ENCODE results near the gene AHI1.

The AHI1 gene

DNA sequence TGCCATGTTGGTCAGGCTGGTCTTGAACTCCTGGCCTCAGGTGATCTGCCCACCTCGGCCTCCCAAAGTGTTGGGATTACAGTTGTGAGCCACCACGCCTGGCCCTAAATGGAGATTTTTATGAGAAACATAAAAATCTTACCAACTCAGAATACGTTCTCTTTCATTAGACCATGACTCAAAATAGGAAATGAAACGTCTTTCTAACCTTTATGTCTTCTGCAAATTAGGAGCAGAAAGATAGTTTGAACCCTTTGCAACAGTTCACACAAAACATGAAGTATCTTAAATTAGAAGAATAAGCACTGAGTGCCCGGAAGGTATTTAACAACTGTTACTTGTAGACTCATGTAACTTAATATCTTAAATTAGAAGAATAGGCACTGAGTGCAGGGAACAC lies 48.3 kb downstream of the AHI1 start:
- no peak for DNase-seq

DNA sequence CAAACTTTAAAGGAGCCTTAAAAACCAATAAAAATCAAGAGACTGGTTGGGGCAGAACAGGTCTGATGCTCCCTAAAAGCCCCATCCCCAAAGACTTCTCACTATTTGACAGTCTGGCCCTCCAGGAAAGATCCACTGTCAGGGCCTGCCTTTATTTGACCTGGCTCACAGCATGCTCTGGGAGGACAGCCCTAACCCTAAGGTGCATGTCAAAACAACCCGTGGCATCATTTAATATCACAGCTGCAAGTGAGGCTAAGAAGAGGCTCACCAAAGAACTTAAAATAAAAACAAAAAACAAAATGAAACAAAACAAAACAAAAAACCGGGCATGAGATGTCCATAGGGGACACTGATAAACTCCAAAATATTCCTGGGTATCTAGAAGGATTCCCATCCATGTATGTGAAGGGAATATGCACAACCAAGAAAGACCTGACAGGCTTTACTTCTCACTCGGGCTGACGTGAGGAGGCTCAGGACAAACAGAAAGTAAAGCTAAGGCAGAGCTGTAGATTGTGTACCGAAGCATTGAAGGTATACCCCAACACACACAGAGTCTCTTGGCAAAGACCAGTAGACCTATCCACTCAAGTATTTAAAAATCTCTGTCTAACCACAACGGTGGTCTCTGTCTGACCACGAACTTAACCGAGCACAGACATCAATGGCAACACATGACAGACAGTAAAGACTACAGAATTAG lies 57.3 kb downstream of the AHI1 start:
- no peak for DNase-seq

DNA sequence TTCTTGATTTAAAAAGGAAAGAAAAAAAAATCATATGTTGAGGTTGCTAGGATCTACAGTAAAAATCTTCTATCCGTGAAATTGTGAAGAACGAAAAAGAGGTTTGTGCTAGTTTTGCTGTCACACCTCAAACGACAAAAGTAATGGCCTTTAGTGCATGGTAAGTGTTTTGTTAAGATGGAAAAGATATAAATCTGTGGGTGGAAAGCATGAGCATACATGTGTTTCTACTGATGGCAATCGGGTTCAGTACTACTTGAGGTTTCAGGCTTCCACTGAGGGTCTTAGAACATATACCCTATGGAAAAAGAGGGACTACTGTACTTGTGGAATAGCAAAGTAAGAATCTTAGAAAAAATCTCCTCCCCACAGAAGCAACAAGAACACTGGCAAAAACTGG lies 58.0 kb downstream of the AHI1 start:
- DNase-seq, result no peak

DNA sequence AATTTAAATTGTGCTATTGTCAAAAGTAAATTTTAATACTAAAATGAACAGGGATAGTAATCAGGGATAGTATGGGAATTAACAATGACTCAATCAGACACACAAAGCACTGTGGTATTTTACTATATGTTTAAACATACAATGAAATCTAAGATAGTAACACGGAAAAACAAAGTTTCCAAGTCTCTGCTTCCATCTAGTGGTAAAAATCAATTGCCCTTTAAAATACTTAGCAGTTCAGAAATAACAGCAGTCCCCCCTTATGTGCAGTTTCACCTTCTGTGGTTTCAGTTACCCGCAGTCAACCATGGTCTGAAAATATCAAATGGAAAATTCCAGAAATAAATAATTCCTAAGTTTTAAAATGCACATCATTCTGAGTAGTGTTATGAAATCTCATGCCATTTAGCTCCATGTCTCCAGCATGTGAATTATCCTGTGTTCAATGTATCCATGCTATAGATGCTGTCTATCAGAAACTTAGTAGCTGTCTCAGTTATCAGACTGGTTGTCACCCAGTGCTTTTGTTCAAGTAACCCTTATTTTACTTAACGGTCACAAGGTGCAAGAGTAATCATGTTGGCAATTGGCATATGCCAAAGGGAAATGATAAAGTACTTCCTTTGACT lies 58.5 kb downstream of the AHI1 start:
- DNase-seq, result no peak

- no peak for DNase-seq
Measured at GRCh38 chr6:135434991-135435390, 62.5 kb downstream of the AHI1 start.

- no peak for DNase-seq
Measured at GRCh38 chr6:135434095-135434494, 63.4 kb downstream of the AHI1 start.

DNA sequence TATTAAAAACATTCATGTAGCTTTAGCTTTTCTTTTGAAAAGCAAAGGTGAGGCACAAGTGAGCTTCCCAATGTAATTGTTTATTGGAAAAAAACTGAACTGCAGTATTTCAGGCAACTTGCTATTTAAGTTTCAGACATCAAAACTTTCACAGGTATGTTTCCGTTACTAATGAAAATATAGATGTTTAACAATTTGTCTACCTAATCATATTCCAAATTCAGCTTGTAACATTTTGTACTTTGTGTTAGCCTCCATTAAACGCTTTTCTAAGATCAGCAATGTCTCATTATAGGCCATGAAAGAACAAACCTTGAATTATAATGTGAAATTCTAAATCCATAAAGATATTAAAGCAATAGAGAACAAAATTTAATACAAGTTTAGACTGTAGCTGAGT lies 69.5 kb downstream of the AHI1 start:
- DNase-seq, result no peak

- no peak for DNase-seq
Measured at GRCh38 chr6:135426833-135427232, 70.7 kb downstream of the AHI1 start.

- no peak for DNase-seq
Measured at GRCh38 chr6:135424385-135424784, 73.2 kb downstream of the AHI1 start.

DNA sequence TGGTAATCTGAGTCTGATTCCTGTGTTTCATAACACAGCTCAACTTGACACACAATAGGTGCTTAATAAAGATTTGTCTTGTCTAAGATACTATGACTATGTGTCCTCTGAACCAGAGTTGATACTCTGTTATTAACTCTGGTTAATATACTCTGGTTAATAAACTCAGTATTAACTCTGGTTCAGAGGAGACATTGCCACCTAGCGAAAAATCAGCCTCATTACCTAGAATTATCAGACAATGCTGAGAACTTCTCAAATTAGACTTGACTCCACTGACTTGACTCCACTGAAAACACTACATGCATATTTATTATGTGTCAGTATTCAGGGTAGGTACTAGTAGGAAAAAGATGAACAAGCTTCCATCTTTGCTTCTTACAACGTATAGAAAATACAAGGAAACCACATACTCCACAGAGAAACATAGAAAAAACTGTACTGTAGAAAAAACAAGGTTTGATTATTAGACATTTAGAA lies 73.9 kb downstream of the AHI1 start:
- no peak for DNase-seq

DNA sequence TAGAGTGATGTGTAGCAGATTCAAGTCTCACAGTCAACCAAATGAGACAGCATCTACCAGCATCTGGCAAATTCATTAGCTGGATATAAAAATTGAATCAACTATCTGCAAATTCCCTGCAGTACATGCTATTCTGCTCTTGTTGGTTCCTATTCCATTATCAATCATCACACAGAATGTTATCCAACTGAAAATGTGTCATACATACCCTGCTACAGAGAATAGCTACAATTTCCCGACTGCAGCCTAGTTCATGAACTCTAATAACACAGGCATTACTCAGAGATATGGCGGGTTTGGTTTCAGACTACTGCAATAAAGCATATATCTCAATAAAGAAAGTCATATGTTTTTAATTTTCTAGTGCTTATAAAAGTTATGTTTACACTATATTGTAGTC lies 78.4 kb downstream of the AHI1 start:
- DNase-seq, result no peak

DNA sequence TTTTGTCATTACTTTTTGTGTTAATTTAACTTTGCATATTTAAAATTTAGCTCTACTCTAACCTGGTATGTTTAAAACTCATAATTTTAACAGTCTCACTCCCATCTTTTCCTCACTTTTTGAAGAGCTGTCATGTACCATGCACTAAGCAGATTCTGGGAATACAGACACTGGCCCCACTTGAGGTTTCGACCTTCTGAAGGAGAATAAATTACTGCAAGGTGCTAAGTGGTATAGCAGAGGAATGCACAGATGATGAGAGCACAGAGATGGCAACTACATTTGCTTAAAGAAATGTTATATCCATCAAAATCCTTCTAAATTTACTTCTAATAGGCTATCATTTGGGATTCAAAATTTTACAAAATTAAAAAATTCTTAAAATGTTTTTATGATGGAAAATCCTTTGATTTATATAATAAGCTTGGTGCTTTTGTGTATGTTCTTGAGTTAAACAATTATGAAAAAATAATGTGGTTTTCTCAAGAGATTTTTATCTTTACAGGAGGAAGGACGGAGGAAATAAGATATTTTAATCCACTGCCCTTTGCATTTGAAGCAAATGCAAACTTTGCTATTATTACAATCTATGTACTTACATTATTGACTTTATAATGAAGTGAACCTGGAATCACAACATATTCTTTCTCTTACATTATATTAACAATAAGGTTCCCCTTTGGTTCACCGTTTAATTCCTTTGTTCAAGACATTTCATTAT lies 79.3 kb downstream of the AHI1 start:
- no peak for DNase-seq

DNA sequence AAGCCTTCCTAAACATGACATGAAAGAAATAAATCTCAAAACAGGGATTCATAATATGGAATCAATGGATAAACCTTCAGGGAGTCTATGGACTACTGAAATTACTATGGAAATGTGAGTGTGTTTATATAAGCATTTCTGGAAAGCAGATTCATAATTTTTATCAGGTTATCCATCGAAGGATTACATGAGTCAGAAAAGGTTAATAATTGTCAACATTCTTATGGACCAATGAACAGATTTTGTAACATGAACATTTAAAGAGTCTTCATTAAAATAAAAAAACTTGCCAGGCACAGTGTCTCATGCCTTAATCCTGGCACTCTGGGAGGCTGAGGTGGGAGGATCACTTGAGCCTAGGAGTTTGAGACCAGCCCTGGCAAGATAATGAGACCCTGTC lies 84.8 kb downstream of the AHI1 start:
- DNase-seq, result no peak

- no peak for DNase-seq
Measured at GRCh38 chr6:135411849-135412248, 85.7 kb downstream of the AHI1 start.

DNA sequence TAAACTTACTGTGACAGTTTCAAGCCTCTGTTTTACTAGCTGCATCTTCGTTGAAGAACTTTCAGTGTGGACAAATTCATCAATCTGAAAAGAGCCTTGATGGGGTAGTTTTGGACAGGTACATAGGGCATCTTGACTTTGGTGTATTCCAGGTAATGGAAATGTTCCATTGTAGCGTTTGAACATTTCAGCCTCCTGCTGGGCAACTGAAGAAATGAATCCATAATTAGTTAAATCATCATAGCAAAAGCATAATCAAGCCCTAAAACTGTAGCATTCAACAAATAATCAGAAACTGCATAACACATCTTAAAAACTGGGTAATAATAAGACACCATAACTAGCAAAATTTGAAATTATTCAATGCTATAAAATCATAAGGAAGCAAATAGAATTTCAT lies 86.2 kb downstream of the AHI1 start:
- no peak for DNase-seq

DNA sequence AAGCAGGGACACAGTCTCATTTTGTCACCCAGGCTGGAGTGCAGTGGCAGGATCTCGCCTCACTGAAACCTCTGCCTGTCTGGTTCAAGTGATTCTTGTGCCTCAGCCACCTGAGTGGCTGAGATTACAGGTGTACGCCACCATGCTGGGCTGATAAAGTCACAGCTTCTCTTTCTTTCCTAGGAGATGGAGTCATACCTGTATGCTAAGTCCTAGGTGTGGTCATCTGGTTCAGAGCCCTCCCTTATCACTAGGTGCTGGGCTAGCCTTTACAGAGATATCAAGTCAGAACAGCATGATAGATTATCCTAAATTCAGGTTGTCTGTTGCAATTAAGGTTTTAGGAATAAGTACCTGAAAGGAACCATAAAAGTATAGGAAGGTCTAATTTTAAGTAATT lies 86.7 kb downstream of the AHI1 start:
- no peak for DNase-seq

DNA sequence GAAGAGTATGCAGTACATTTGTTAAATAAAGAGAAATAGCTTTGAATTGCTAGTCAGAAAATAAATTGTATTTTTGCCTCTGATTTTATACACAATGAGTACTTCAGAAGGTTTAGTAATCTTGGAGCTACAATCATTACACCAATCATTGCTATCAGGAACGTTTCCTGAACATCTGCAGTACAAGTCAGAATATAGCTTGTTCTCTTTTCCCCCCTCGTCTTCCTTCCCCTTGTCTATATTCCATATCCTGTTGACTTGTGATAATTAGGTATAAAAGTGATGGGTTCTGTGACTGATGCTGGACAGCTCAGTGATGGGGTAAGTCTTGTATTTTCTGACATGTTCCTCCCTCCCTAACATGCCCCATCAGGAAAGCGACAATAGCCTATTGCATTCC lies 94.0 kb downstream of the AHI1 start:
- no peak for DNase-seq

DNA sequence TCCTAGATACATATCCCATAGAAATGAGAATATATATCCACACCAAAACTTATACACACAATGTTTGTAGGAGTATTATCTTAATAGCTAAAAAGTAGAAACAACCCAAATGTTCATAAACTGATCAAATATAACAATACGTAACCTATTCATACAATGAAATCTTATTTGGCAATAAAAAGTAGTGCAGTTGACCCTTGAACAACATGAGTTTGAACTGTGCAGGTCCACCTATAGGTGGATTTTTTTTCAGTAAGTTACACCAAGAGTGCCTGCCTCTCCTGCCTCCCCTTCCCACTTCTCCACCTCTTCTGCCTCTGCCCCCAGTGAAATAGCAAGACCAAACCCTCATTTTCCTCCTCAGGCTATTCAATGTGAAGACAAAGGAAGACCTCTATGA lies 95.2 kb downstream of the AHI1 start:
- DNase-seq, result no peak

- DNase-seq, result no peak
Measured at GRCh38 chr6:135397172-135397952, 100.2 kb downstream of the AHI1 start.

DNA sequence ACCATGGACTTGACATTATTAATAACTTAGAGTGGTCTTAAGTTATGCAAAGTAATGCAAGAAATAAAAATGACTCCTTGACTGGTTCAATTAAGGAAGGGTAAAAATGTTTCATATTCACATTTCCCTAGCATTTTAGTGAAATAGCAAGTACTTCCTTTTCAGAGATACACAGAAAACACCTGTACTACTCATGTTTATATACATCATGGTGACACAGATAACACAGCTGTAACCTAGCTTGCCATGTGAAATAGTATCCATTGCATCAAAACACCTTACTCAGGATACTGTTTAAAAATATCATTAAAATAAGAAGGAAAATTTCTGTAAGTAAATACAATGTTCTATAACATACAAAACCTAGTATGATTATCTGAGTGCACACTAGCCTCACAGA lies 102.4 kb downstream of the AHI1 start:
- DNase-seq, result no peak

- no peak for DNase-seq
Measured at GRCh38 chr6:135393289-135393688, 104.3 kb downstream of the AHI1 start.

DNA sequence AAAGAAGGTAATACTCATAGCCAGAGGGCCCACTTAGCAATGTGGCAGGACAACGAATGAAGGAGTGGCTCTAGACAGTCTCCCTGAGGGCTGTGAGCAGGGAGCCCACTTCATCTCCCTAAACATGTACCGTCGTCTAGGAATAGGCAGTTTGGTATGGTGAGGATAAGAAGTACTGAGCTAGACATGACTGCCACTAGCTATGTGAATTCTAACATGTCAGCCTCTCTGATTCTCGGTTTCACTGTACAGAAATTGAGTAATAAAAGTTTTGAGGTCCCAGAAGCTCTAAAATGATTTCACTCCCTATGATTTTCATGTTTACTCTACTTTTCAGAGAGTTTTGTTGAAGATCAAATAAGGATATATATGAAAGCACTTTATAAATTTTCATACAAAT lies 107.1 kb downstream of the AHI1 start:
- DNase-seq, result no peak

DNA sequence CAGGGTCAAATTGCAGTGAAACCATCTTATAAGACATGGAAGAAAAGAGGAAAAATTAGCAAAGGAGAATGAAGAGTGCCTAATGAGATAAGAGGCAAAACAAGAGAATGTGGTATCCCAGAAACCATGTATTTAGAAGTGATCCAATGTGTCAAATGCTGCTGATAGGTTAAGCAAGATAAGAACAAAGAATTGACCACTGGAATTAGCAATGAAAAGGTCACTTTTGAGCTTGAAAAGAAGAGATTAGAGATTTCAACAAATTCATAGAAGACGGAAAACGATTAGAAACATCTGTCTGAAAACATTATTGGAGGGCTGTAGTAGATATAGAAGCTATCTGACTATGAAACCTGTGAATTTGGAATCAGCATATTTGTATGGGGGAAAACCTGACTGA lies 112.2 kb downstream of the AHI1 start:
- DNase-seq, result no peak
